ENCODE measurements around the gene NDRG4.

NDRG4 gene

DNA sequence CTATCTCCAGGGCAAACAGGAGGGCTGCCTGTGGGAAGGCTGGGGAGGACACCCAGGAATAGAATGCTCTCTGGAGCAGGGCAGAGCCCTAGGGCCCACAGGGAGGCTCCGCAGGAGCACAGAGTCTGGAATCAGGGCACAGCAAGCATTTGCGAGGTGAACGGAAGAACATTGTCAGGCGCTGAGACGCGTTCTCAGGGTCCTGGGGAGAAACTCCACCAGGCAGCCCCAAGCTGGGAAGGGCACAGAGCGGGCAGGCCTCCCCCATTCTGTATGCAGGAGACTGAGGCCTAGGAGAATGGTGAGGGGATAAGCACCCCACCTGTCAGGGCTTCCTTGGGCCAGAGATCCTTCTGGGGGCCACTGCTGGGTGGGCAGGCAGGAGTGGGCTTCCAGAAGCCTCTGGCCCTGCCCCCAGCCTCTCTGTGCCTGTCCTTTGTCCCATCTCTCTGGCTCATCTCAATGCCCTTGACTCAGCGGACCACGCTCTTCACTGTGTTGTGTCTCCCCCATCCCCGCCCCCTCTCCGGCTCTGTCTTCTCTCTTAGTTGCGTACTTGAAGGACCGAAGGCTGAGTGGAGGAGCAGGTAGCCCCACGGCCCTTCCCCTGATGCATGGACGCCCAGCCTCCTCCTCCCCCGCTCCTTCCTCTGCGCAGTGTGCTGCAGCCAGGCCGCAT is 10.3 kb downstream of the NDRG4 start:
- DNase-seq (ENCODE audit: low read depth in 2 of 2) = no peak

DNA sequence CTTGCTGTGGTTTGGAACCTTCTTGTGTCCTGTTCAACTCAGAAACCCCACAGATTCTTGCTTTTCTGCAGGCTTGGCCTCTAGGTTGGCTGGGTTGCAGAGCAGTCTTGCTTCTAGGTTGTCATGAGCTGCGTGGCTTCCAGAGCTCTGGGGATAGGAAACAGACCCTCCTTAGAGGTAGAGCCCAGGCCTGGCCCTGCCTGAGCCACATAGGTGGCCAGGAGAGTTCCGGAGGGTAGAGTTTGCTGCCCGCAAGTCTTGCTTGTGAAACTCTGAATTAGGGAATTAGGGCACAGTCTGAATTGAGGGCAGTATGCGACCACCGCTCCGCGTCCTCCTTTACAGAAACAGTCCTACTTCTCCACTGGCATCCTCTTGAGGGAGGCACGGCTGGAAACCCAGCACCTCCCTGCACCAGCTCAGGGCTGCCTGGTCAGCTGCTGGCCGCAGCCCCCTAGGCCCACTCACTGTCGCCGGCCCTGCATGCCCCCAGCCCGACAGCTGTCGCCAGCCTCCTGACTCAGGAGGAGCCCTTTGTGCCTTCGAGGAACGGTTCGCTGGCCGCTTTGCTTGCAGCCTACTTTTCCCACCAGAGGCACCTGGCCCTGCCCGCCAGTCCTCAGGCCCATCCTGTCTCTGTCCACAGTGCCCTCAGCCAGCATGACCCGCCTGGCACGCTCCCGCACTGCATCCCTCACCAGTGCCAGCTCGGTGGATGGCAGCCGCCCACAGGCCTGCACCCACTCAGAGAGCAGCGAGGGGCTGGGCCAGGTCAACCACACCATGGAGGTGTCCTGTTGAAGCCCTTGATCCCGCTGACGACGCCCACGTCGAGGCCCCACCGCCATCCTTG is 11.1 kb downstream of the NDRG4 start:
- DNase-seq (ENCODE audit: low read depth in 2 of 2) = no peak

DNA sequence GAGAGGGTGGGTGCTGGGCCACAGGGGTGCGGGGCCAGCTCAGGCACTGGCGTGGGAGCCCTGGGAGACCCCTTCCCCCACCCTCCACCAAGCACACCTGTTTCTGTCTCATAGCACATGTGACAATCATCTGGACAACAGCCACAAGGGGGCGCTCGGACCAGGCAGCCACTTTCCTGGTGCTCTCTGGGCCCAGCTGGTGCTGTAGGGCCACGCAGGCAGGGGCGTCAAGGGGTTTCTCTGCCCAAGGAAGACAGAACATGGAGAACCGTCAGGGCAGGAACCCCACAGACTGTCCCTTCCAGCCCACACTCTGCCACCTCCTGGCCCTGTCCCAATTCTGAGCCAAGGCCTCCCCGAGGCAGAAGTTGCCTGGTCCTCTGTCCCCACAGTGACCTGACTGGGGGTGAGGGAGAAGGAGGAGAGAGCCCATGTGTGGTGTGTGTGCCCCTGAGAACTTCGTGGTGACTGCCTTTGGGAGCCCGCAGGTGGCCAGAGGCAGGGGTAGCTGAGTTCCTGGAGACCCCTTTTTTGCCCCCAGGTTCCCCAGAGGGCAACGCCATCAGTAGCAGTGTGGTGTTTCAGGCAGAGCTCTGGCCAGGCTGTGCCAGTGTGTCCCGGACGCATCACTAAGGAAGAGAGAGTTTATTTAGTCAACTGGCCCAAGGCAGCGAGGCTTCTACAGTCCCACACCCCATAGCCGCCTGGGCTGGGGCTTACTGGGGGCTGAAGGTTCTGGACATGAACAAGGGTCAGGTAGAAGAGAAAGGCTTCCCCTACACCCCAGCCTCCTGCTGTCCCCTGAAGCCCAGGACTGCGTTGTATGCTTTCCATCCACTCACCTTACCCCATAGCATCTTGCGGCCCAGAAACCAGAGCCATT is 12.2 kb downstream of the NDRG4 start:
- peak; percentile 83 to 88 for DNase-seq (ENCODE audit: low read depth in 2 of 2)

DNA sequence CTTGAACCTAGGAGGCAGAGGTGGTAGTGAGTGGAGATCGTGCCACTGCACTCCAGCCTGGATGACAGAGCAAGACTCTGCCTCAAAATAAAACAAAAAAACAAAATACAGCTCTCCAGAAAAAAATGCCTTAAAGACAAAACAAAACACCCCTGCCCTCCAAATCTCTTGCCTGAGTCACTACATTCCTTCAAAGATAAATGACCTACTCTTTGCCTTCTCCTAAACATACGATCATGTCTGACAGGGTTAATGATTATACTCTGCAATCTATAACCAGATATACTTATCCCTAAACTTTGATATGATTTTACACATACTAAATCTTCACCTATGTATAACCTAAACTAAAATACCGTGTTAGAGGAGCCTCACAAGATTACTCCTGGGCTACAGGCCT is 13.9 kb downstream of the NDRG4 start:
- no peak for DNase-seq (ENCODE audit: low read depth in 2 of 2)

DNA sequence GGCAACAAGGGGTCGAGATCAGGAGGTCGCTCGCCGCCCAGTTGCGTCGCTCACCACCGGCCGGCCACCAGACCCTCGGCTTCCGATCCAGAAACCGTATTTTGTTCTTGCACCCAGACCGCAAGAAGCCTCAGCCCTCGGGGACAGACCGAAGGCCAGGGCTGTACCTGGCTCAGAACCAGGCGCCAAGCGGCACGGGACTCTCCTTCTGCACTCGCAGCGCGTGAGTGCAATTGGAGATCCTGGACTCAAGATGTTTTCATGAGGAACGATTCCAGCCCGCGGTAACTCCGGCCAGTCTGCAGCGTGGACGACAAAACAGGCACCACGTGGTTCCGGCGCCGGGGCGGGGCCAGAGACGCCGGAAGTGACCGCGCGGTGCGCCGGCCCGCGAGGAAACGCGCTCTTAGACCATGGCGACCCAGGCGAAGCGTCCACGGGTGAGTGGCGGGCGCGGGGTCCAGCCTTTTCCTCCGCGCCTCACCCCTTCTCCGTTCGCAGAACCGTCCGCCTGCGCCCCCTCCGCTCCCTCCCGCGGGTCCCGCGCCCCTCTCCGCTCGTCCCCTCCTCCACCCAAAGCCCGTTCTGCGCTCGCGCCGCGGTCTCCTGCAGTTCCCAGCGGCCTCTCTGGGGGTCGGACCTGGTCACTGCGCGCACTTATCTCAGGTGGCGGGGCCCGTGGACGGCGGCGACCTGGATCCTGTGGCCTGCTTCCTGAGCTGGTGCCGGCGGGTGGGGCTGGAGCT is 15.4 kb downstream of the NDRG4 start, which contains the start of gene SETD6:
SETD6 (plus strand) TSS at position 393 of the 746 bp plus-strand sequence; CDS start at position 414, 21 bp downstream.
- peak; percentile 56 to 78 for DNase-seq (ENCODE audit: low read depth in 2 of 2)

DNA sequence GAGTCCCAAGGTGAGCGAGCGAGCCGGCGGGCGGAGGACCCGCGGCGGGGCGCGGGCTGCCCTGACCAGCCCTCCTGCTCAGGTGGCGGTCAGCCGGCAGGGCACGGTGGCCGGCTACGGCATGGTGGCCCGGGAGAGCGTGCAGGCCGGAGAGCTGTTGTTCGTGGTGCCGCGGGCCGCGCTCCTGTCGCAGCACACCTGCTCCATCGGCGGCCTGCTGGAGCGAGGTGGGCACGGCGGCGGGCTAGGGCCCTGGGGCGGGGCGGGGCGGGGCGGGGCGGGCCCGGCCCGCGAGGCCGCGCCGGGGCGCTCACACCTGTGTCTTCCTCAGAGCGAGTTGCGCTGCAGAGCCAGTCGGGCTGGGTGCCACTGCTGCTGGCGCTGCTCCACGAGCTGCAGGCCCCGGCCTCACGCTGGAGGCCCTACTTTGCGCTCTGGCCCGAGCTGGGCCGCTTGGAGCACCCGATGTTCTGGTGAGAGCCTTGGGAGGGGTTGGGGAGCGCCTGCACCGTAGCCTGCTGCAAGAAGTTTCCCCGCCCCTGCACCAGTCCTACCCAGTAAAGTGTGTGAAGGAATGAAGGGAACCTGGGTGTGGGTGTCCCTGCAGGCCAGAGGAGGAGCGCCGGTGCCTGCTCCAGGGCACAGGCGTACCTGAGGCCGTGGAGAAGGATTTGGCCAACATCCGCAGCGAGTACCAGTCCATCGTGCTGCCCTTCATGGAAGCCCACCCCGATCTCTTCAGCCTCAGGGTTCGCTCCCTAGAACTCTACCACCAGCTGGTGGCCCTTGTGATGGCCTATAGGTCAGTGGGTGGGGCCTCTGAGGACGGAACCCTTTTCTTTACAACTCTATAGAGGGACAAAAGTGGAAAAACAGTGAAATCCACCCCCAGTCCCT is 16.2 kb downstream of the NDRG4 start:
- no peak for DNase-seq (ENCODE audit: low read depth in 2 of 2)

DNA sequence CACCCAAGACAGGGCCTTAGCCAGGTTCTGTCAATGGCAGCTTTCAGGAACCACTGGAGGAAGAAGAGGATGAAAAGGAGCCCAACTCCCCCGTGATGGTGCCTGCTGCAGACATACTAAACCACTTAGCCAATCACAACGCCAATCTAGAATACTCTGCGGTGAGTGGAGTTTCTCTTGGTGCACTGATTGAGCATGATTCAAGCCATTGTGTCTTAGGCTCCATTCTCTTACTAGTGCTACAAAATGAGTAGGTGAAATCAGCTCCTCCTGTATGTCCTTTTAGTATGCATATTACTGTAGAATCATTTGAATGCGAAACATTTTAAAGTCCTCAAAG is 16.8 kb downstream of the NDRG4 start:
- DNase-seq (ENCODE audit: low read depth in 2 of 2) = no peak

- no peak for DNase-seq (ENCODE audit: low read depth in 2 of 2)
These were observed 18.4 kb downstream of the NDRG4 start for GRCh38 chr16:58518083-58518979.

DNA sequence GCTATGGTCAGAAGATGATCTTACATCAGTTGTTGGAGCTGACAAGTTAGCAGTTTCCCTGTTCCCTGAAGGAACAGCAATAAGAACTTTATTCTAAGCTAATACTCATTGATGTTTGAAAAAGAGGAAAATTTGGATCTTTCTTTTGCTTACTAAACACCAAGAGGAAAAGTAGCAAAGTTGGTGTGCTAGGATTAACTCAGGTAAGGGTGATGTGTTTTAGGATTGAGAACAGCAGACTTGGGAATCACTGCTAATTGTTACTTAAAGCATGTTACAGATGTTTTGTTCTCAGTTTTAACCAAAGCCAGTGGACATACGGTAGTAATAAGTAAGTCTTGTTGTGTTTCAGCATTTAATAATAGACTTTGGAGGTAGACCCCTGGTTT is 19.0 kb downstream of the NDRG4 start:
- no peak for DNase-seq (ENCODE audit: low read depth in 2 of 2)

GRCh38 chr16:58519707-58520106 is 19.8 kb downstream of the NDRG4 start:
- no peak for DNase-seq (ENCODE audit: low read depth in 2 of 2)

GRCh38 chr16:58530179-58530578 is 30.2 kb downstream of the NDRG4 start:
- no peak for DNase-seq (ENCODE audit: low read depth in 2 of 2)

DNA sequence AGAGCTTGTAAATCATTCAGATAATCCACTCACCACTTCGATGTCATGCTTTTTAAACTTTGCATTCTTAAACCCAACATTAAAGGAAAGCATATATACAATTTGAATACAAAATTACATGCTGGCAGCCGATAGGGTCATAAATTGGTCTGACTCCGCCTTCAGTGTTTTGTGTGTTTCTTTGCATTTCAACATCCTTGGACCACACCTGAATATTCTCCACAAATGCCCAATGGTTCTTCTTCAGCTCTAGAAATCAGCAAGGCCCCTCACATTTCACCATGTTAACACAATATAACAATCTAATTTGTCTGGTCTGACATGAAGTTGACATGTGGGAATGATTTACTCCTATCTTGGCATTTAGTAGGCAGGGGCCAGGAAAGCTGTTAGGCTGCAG is 32.5 kb downstream of the NDRG4 start:
- DNase-seq (ENCODE audit: low read depth in 2 of 2) = no peak

- no peak for DNase-seq (ENCODE audit: low read depth in 2 of 2)
These were observed 34.0 kb downstream of the NDRG4 start for GRCh38 chr16:58533751-58534470.

GRCh38 chr16:58535100-58535499 is 35.2 kb downstream of the NDRG4 start:
- no peak for DNase-seq (ENCODE audit: low read depth in 2 of 2)

- no peak for DNase-seq (ENCODE audit: low read depth in 2 of 2)
These were observed 36.3 kb downstream of the NDRG4 start for GRCh38 chr16:58536278-58536677.

GRCh38 chr16:58537124-58537906 is 37.4 kb downstream of the NDRG4 start:
- no peak for DNase-seq (ENCODE audit: low read depth in 2 of 2)

GRCh38 chr16:58541711-58542110 is 41.8 kb downstream of the NDRG4 start:
- DNase-seq (ENCODE audit: low read depth in 2 of 2) = no peak

- DNase-seq (ENCODE audit: low read depth in 2 of 2) = no peak
These were observed 42.3 kb downstream of the NDRG4 start for GRCh38 chr16:58542291-58542690.
